ENCODE results near the gene SKA2.

Gene SKA2

DNA sequence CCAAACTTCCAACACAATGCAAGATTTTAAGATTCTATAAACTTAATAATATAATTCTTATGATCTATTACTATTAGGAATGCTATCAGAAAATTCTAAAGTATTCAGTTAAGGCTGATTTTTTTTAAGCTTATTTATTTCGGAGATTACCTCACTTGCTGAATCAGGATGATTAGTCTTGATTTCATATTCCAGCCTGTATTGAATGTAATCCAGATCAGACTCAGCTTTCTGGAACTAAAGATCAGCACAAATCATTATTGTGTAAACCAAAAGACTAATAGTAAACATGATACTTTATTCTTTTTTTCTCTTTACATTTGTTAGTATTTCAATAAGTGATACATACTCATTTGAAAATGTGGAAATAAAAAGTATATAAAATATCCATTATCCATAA, 23.9 kb downstream of the SKA2 start:
- no peaks in the 10 kb centered on the region for H3K27me3 ChIP-seq (replicated peaks; ENCODE audit: control insufficient read depth, insufficient read depth, low read length, poor library complexity, severe bottlenecking)
- no peak for DNase-seq

DNA sequence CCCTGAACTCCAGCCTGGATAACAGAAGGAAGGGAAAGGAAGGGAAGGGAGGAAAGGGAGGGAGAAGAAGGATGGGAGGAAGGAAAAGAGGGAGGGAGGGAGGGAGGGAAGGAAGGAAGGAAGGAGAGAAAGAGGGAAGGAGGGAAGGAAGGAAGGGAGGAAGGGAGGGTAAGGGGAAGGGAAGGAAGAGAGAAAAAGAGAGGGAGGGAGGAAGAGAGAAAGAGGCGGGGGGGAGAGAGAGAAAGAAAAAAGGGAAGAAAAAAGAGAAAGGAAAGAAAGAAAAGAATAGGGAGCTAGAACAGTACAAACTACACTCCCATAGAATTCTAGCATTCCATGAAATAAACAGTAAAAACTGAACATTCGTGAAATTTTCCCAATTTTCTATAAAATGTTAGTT, 25.2 kb downstream of the SKA2 start:
- H3K27me3 ChIP-seq (replicated peaks; ENCODE audit: control insufficient read depth, insufficient read depth, low read length, poor library complexity, severe bottlenecking): no peaks in the 10 kb centered on the region
- H3K9me3 ChIP-seq (ENCODE audit: control insufficient read depth, low read length): no peaks in the 10 kb centered on the region
- H3K27ac ChIP-seq (ENCODE audit: insufficient read depth, low read length, poor library complexity, severe bottlenecking): no peak overlapping the region
- H3K4me3 ChIP-seq (ENCODE audit: insufficient read depth, low read depth, low read length, poor library complexity, severe bottlenecking): no peak overlapping the region
- H3K4me1 ChIP-seq (ENCODE audit: control insufficient read depth, insufficient read depth, low read length, poor library complexity, severe bottlenecking): no peaks in the 10 kb centered on the region
- DNase-seq: no peak
- H3K36me3 ChIP-seq (ENCODE audit: control insufficient read depth, insufficient read depth, low read length): peaks cover 4% of the 10 kb centered on the region

More for the DNA sequence above, 23.9 kb downstream of the SKA2 start:
- H3K27ac ChIP-seq (ENCODE audit: insufficient read depth, low read length, poor library complexity, severe bottlenecking): no peak overlapping the region
- H3K36me3 ChIP-seq (ENCODE audit: control insufficient read depth, insufficient read depth, low read length): peaks cover 4% of the 10 kb centered on the region
- no peak overlapping the region for H3K4me3 ChIP-seq (ENCODE audit: insufficient read depth, low read depth, low read length, poor library complexity, severe bottlenecking)
- no peaks in the 10 kb centered on the region for H3K9me3 ChIP-seq (ENCODE audit: control insufficient read depth, low read length)
- no peaks in the 10 kb centered on the region for H3K4me1 ChIP-seq (ENCODE audit: control insufficient read depth, insufficient read depth, low read length, poor library complexity, severe bottlenecking)

DNA sequence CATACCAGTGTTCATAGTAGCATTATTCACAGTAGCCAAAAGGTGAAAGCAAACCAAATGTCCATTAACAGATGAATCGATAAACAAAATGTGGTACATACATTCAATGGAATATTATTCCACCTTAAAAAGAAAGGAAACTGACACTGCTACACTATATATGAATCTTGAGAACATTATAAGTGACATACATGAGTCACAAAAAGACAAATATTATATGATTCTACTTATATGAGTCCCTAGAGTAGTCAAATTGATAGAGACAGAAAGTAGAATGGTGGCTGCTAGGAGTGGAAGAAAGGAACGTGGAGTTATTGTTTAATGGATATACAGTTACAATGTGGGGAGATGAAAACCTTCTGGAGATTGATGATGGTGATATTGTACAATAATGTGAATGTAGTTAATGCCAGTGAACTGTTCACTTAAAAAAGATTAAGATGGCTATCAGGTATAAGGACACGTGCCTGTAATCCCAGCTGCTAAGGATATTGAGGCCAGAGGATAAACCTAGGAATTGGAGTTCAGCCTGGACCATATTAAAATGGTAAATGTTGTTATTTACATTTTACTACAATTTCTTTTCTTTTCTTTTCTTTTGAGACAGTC, 28.1 kb downstream of the SKA2 start:
- Histone ChIP-seq H3K36me3 (ENCODE audit: control insufficient read depth, insufficient read depth, low read length) (peaks cover 4% of the 10 kb centered on the region), H3K9me3 (ENCODE audit: control insufficient read depth, low read length) (no peaks in the 10 kb centered on the region), H3K27ac (ENCODE audit: insufficient read depth, low read length, poor library complexity, severe bottlenecking) (no peak overlapping the region), H3K4me1 (ENCODE audit: control insufficient read depth, insufficient read depth, low read length, poor library complexity, severe bottlenecking) (no peaks in the 10 kb centered on the region), H3K4me3 (ENCODE audit: insufficient read depth, low read depth, low read length, poor library complexity, severe bottlenecking) (no peak overlapping the region), H3K27me3 (replicated peaks; ENCODE audit: control insufficient read depth, insufficient read depth, low read length, poor library complexity, severe bottlenecking) (no peaks in the 10 kb centered on the region)
- no peak for DNase-seq

DNA sequence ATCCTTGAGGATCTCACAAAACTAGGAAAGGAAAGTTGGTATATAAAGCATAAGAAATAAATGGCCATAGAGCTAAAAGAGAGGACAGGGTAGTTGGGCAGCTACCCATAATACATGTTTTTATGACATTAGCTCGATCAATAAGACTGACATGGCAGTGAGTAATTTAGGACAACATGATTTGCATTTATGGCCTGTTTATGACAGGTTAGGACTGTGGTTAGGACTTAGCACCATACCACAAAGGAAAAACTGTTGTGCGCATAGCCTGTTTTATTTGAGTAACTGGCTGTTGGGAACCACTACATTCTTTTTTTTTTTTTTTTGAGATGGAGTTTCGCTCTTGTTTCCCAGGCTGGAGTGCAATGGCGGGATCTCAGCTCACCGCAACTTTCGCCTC, 30.3 kb downstream of the SKA2 start:
- DNase-seq: no peak
- Histone ChIP-seq H3K4me1 (ENCODE audit: control insufficient read depth, insufficient read depth, low read length, poor library complexity, severe bottlenecking) (no peaks in the 10 kb centered on the region), H3K4me3 (ENCODE audit: insufficient read depth, low read depth, low read length, poor library complexity, severe bottlenecking) (no peak overlapping the region), H3K9me3 (ENCODE audit: control insufficient read depth, low read length) (no peaks in the 10 kb centered on the region), H3K27ac (ENCODE audit: insufficient read depth, low read length, poor library complexity, severe bottlenecking) (no peak overlapping the region), H3K36me3 (ENCODE audit: control insufficient read depth, insufficient read depth, low read length) (peaks cover 10% of the 10 kb centered on the region), H3K27me3 (replicated peaks; ENCODE audit: control insufficient read depth, insufficient read depth, low read length, poor library complexity, severe bottlenecking) (no peaks in the 10 kb centered on the region)

DNA sequence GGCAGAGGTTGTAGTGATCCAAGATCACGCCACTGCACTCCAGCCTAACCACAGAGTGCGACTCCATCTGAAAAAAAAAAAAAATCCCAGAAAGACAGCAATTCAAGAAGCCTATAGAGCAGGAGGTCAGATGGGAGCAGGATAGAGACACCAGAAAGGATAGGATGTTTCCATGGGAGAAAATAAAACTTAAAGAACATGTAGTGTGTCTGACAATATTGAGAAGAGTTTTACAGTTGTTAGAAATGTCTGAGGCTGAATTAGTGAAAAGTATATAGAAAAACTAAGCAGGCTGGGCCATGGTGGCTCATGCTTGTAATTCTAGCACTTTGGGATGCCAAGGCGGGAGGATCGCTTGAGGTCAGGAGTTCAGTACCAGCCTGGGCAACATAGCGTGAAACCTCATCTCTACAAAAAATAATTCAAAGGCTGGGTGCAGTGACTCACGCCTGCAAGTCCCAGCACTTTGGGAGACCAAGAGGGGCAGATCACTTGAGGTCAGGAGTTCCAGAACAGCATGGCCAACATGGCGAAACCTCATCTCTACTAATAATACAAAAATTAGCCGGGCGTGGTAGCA, 33.0 kb downstream of the SKA2 start:
- Histone ChIP-seq H3K36me3 (ENCODE audit: control insufficient read depth, insufficient read depth, low read length) (peaks cover 15% of the 10 kb centered on the region), H3K4me3 (ENCODE audit: insufficient read depth, low read depth, low read length, poor library complexity, severe bottlenecking) (no peak overlapping the region), H3K4me1 (ENCODE audit: control insufficient read depth, insufficient read depth, low read length, poor library complexity, severe bottlenecking) (no peaks in the 10 kb centered on the region), H3K27ac (ENCODE audit: insufficient read depth, low read length, poor library complexity, severe bottlenecking) (no peak overlapping the region), H3K27me3 (replicated peaks; ENCODE audit: control insufficient read depth, insufficient read depth, low read length, poor library complexity, severe bottlenecking) (no peaks in the 10 kb centered on the region), H3K9me3 (ENCODE audit: control insufficient read depth, low read length) (no peaks in the 10 kb centered on the region)
- DNase-seq: no peak

DNA sequence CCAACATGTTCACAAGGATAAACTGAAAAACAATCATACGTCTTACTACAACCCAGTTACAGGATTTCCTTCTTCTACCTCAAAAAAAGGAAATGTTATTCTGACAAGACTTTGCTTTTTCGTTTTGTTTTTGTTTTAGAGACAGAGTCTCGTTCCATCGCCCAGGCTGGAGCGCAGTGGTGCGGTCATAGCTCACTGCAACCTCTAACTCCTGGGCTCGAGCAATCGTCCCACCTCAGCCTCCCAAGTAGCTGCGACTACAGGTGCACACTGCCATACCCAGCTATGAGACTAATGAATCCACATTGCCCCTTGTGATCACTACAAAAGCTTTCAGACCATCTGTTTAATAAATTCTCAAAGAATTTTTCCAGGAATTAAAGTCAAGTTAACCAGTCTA, 39.5 kb downstream of the SKA2 start:
- no peak for DNase-seq
- no peak overlapping the region for H3K4me3 ChIP-seq (ENCODE audit: insufficient read depth, low read depth, low read length, poor library complexity, severe bottlenecking)
- H3K9me3 ChIP-seq (ENCODE audit: control insufficient read depth, low read length): no peaks in the 10 kb centered on the region
- H3K36me3 ChIP-seq (ENCODE audit: control insufficient read depth, insufficient read depth, low read length): peaks cover 26% of the 10 kb centered on the region
- no peaks in the 10 kb centered on the region for H3K4me1 ChIP-seq (ENCODE audit: control insufficient read depth, insufficient read depth, low read length, poor library complexity, severe bottlenecking)
- H3K27ac ChIP-seq (ENCODE audit: insufficient read depth, low read length, poor library complexity, severe bottlenecking): no peak overlapping the region
- H3K27me3 ChIP-seq (replicated peaks; ENCODE audit: control insufficient read depth, insufficient read depth, low read length, poor library complexity, severe bottlenecking): no peaks in the 10 kb centered on the region

DNA sequence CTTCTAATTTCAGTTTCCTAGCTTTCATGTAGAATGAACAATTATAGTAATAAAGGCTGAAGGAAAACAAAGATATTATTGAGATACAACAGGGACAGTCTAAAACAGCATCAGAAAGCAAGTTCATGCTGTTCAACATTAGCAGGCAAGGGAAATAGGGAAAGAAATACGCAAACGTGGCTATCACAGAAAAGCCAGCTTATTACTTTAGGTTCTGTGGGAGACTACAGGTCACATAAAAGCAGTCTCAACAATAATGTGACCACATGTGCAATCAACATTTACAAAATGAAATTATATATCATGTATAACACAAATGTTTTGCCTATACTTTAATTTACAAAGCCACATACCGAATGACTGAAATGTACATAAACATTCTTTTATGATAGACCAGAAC, 43.4 kb downstream of the SKA2 start:
- no peak for DNase-seq
- no peak overlapping the region for H3K27ac ChIP-seq (ENCODE audit: insufficient read depth, low read length, poor library complexity, severe bottlenecking)
- no peaks in the 10 kb centered on the region for H3K27me3 ChIP-seq (replicated peaks; ENCODE audit: control insufficient read depth, insufficient read depth, low read length, poor library complexity, severe bottlenecking)
- H3K36me3 ChIP-seq (ENCODE audit: control insufficient read depth, insufficient read depth, low read length): peaks cover 13% of the 10 kb centered on the region
- no peak overlapping the region for H3K4me3 ChIP-seq (ENCODE audit: insufficient read depth, low read depth, low read length, poor library complexity, severe bottlenecking)
- peaks cover 5% of the 10 kb centered on the region for H3K4me1 ChIP-seq (ENCODE audit: control insufficient read depth, insufficient read depth, low read length, poor library complexity, severe bottlenecking)
- no peaks in the 10 kb centered on the region for H3K9me3 ChIP-seq (ENCODE audit: control insufficient read depth, low read length)

DNA sequence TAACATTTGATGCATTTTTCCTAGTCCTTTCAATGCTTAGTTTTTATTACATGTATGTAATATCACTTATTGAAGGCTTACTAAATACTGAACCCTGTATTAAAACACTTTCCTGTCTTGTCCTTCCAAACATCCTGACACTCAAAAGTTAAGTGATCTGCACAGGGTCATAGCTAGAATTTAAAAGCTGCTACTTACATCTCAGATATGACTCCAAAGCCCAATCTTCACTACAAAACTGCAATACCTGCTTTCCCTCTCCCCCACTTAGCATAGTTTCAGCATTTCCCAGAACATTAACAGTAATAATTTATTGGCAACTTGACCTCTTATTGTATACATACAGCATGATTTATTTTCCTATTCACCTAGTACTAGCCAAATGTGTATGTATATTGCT, 44.0 kb downstream of the SKA2 start:
- Histone ChIP-seq H3K4me3 (ENCODE audit: insufficient read depth, low read depth, low read length, poor library complexity, severe bottlenecking) (no peak overlapping the region), H3K27me3 (replicated peaks; ENCODE audit: control insufficient read depth, insufficient read depth, low read length, poor library complexity, severe bottlenecking) (no peaks in the 10 kb centered on the region), H3K27ac (ENCODE audit: insufficient read depth, low read length, poor library complexity, severe bottlenecking) (no peak overlapping the region), H3K4me1 (ENCODE audit: control insufficient read depth, insufficient read depth, low read length, poor library complexity, severe bottlenecking) (peaks cover 5% of the 10 kb centered on the region), H3K9me3 (ENCODE audit: control insufficient read depth, low read length) (no peaks in the 10 kb centered on the region), H3K36me3 (ENCODE audit: control insufficient read depth, insufficient read depth, low read length) (peaks cover 13% of the 10 kb centered on the region)
- DNase-seq: no peak

DNA sequence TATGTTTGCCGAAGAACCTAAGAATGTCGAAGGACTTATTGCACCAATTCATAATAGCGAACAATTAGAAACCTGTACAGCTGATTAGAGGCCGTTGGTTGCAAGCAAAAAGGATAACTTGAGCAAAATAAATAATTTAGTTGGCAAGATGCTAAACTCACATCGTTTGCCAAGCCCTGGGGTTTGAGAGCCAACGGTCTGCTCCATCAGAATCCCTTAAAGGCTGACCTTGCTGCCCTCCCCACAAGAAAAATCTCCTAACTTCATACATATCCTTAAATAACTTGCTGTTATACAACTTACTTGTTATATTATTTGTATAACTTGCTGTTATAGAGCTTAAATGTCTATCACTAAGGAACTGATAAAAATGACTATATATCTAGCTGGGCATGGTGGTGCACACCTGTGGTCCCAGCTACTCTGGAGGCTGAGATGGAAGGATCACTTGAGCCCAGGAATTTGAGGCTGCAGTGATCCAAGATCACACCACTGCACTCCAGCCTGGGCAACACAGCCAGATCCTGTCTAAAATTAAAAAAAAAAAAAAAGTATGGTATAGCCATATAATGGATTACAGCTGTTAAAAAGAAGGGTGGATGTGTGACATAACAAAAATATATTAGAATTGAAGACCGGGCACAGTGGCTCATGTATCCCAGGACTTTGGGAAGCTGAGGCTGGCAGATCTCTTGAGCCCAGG, 46.4 kb downstream of the SKA2 start:
- H3K9me3 ChIP-seq (ENCODE audit: control insufficient read depth, low read length): no peaks in the 10 kb centered on the region
- peaks cover 9% of the 10 kb centered on the region for H3K4me1 ChIP-seq (ENCODE audit: control insufficient read depth, insufficient read depth, low read length, poor library complexity, severe bottlenecking)
- no peaks in the 10 kb centered on the region for H3K27me3 ChIP-seq (replicated peaks; ENCODE audit: control insufficient read depth, insufficient read depth, low read length, poor library complexity, severe bottlenecking)
- H3K4me3 ChIP-seq (ENCODE audit: insufficient read depth, low read depth, low read length, poor library complexity, severe bottlenecking): no peak overlapping the region
- no peak for DNase-seq
- H3K27ac ChIP-seq (ENCODE audit: insufficient read depth, low read length, poor library complexity, severe bottlenecking): no peak overlapping the region
- peaks cover 9% of the 10 kb centered on the region for H3K36me3 ChIP-seq (ENCODE audit: control insufficient read depth, insufficient read depth, low read length)

DNA sequence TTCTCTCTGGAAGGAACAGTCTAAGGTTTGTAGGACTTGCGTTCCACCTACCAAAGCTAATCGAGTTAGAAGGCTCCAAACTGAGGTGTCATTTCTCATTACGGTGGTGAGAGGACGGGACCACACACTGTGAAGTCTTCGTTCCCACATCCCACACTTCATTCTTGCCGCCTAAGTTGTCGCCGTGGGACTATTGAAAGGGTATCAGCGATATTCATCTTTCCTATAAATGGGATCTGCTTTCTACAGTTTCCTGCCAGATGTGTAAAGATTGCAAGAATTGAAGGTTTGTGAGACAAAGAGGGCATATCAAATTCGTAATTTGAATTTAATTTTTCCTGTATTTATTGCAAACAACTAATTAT, 47.7 kb downstream of the SKA2 start:
- H3K27ac ChIP-seq (ENCODE audit: insufficient read depth, low read length, poor library complexity, severe bottlenecking): peak overlapping the region; percentile 29
- H3K9me3 ChIP-seq (ENCODE audit: control insufficient read depth, low read length): no peaks in the 10 kb centered on the region
- no peak for DNase-seq
- no peaks in the 10 kb centered on the region for H3K27me3 ChIP-seq (replicated peaks; ENCODE audit: control insufficient read depth, insufficient read depth, low read length, poor library complexity, severe bottlenecking)
- peak overlapping the region; percentile 52 for H3K4me3 ChIP-seq (ENCODE audit: insufficient read depth, low read depth, low read length, poor library complexity, severe bottlenecking)
- peaks cover 9% of the 10 kb centered on the region for H3K4me1 ChIP-seq (ENCODE audit: control insufficient read depth, insufficient read depth, low read length, poor library complexity, severe bottlenecking)
- H3K36me3 ChIP-seq (ENCODE audit: control insufficient read depth, insufficient read depth, low read length): peaks cover 9% of the 10 kb centered on the region

Data from effector memory CD4-positive, alpha-beta T cell (primary cell).